GM12801 (cell line): ENCODE measurements around the gene IFT122.

ENCODE experiments used
- CTCF ChIP-seq: IDR thresholded peaks from one replicate; pipeline ENCODE4 v1.5.1; 2011; ENCODE audit warnings: control low read depth; ENCODE audit not compliant: insufficient read length; ENCODE audit errors: extremely low read depth

IFT122 gene

GRCh38 chr3:129473067-129473768, 33.2 kb downstream of the IFT122 start:
- TF ChIP-seq CTCF: no peak

- TF ChIP-seq CTCF: no peak
These were observed 33.7 kb downstream of the IFT122 start for GRCh38 chr3:129473769-129474152.

- no peak for TF ChIP-seq CTCF
These were observed 35.2 kb downstream of the IFT122 start for GRCh38 chr3:129474984-129475804.

GRCh38 chr3:129475863-129476262, 35.8 kb downstream of the IFT122 start:
- TF ChIP-seq CTCF: no peak

GRCh38 chr3:129476586-129476985, 36.6 kb downstream of the IFT122 start:
- no peak for TF ChIP-seq CTCF

GRCh38 chr3:129481766-129482332, 41.8 kb downstream of the IFT122 start:
- TF ChIP-seq CTCF: no peak

- no peak for TF ChIP-seq CTCF
These were observed 42.7 kb downstream of the IFT122 start for GRCh38 chr3:129482721-129483120.
